H54 (cell line): ENCODE results near the gene RFTN1.

ENCODE experiments used
- DNase-seq: peaks from one replicate; pipeline ENCODE4 v3.0.0; 2011; ENCODE audit warnings: low spot score, mixed read lengths; ENCODE audit not compliant: insufficient read length
- FAIRE-seq: peaks from 3 replicates; lab custom pipeline; 2011; peaks lifted over from hg19 to GRCh38; lab: Jason Lieb, UNC
- POLR2A ChIP-seq: IDR thresholded peaks from 2 replicates; pipeline ENCODE4 v1.6.1; 2011; ENCODE audit warnings: low read depth, mild to moderate bottlenecking, low read length

Gene RFTN1

DNA sequence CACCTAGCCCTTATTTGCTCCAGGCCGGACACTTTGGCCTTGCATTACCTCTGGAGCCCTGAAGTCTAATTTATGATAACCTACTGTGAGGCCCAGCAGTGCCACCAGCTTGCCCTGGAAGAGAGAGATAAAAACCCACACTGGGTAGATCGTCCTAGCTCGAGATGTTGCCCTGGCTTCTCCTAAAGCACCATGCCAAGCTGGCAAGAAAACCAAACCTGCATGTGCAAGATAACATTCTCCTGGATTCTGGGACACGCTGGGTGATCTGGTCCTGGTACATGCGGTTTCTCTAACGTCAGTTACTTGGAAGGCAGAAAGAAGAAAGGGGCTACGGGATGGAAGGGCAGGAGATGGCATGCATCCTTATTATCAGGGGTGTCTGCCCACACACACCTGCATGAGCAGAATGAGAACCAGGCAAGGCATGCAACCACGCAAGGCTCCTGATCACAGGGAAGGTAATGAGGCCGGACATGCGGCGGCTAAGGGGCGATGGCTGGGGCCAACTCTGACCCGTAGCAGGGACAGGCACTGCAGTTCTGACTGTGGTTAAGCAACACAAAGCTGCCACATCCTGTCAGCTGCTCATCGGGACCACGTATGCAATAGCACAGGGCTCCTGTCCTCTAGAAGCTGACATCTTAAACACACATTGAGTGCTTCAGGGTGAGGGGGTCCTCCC is 175.5 kb downstream of the RFTN1 start:
- DNase-seq: no peak
- no peak for FAIRE-seq
- no peak for TF ChIP-seq POLR2A

DNA sequence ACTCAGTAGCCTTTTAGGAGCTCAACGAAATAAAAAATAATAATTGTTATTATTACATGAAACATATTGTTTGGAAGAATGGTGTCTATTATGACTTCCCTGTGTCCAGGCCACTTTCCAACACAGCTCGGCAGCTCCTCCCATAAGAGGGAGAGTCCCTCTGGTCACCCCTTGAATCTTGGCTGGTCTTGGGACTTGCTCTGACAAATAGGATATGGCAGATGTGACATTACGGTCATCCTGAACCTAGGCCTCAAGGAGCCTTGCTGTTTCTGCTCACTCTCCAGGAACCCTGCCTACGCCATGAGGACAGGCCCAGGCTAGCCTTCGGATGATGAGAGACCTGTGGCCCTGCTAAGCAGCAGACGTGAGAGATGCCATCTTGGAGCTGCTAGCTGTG is 176.7 kb downstream of the RFTN1 start:
- FAIRE-seq (no peak), DNase-seq (no peak)
- no peak for TF ChIP-seq POLR2A

DNA sequence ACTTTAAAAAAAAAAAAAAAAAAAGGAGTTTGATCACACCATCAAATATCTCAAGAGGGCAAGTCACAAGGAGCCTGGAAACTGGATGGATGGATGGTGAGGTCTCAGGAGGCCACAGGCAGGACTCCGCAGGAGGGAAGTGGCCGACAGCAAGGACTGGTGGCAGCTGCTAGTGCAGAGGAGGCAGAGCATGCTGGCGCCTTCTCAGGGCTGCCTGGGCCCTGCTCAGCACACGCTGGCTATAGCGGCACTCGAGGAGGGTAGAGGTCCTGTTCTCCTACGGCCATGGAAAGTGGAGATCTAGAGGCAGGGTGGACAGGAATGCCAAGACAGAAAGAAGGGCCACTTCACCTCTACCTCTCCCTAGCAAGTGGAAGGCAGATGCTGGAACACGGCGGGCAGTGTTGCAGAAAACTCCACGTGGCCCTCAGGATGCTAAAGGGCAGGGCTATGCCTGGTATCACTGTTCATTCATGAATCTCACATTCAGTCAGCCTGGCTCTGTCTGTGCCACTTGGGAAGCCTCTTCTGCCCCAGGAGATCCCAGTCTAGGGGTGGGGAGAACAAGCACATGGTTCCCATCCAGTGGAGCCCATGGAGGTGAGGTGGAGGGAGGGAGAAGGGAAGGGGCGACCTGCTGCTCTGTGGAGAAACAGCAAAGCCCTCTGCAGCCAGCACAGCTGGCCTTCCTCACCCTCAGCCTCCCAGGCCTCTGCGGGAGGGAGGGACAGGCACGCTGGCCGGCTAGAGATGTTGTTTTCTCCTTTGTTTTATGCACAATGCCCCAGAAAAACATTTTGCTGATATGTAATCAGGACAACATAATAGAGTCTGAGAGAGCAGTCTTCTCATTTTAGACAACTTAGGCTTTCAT is 177.5 kb downstream of the RFTN1 start:
- DNase-seq: no peak
- no peak for TF ChIP-seq POLR2A
- no peak for FAIRE-seq

DNA sequence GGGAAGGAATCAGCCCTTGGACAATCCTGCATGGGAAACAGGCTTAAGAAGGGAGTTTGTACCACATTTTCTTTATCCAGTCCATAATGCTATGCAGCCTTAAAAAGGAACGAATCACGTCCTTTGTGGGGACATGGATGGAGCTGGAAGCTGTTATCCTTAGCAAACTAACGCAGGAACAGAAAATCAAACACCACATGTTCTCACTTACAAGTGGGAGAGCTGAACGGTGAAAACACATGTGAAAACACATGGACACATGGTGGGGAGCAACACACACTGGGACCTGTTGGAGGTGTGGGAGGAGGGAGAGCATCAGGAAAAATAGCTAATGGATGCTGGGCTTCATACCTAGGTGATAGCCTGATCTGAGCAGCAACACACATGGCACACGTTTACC is 178.2 kb downstream of the RFTN1 start:
- FAIRE-seq: no peak
- DNase-seq: no peak
- no peak for TF ChIP-seq POLR2A

DNA sequence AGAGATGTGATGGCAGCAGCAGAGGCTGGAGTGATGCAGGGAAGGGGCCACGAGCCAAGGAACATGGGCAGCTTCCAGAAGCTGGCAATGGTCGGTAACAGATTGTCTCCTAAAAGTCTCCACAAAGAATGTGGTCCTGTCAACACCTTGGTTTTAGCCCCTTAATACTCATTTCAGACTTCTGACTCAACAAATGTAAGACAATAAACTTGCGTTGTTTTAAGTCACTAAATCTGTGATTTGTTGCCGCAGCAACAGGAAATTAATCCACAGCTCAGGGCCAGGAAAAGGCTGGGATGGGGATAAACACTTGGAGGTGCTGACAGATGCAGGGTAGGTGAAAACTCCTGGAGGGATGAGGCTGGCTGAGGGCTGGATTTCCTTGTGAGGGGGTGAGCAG is 178.6 kb downstream of the RFTN1 start:
- FAIRE-seq: no peak
- DNase-seq: no peak
- no peak for TF ChIP-seq POLR2A

DNA sequence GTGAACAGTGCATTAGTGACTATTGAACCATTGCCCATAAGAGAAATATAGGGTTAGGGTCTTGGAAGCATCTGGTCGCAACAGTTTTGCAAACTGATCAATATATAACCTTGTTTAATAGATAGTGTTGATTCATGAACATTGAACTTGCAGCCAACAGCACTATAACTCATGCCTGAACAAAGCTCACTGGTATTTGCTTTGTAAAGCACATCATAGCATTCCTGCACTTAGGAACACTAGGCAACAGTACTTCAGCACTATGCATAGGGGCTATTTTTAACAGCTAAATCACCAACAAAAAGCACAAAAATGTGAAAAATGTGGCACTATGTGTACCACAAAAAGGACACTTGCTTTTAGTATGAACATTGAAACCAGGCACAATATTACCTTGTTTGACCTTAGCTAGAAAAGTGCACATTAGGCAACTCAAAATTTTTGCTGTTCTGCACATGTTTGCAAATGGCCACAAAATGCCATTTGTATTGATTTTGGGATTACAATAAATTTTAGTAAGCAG is 180.5 kb downstream of the RFTN1 start:
- FAIRE-seq: no peak
- no peak for DNase-seq
- no peak for TF ChIP-seq POLR2A

DNA sequence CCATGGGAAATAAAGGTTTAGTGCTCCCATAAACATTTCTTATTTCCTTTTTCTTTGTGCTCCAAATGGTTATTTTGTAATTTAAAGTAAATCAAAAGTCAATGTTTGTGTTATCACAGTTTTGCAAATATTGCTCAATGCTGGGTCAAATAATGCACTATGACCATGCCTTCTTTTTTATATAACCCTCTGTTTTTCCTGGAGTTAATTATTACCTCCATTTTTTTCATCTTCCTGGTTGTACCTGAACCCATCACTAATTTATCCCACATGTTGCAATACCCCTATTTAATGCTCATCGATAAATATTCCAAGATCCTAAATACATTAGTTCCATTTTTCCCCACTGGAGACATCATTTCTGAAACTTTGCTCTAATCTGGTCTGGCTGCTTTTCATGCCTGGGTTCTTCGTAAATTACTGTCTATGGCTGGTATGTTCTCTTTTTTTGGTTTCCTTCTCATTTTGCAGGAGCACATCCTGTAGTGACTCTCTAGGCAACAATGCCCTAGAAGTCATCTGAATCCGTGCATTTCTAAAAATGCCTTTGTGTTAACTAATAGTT is 182.1 kb downstream of the RFTN1 start:
- no peak for TF ChIP-seq POLR2A
- no peak for FAIRE-seq
- no peak for DNase-seq

DNA sequence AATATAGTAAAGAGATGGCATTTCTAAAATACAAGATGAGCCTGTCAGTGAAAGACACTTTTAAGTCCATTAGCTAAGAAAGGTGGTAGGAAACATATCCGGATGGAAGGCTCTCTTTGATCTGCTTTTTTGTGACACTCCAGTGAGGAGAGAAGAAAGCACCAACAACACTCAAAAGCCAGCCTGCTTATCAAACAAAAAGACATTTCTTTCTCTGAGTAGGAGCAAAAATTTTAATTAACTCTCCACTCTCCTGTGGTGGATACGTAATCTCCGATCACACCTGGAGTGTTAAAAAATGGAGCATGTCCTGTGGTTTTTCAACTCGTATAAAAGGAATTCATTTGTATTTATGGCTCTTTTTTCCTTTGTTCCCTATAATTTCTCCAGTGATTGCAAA is 183.1 kb downstream of the RFTN1 start:
- DNase-seq (no peak), FAIRE-seq (no peak)
- no peak for TF ChIP-seq POLR2A

DNA sequence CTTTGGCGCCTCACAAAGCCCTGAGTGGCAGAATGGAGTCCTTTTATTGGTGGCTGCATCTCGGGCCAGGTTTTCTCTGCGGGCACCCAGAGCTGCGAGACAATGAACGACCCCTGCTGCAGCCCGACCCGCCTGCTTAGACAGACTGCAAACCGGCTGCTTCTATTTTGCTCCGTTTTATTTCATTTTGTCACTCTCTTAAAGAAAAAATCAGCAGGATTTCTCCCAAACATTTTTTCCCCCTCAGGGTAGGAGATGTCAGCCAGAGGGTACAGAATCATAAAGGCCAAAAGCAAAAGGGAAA is 183.7 kb downstream of the RFTN1 start:
- no peak for DNase-seq
- TF ChIP-seq POLR2A: no peak
- no peak for FAIRE-seq

DNA sequence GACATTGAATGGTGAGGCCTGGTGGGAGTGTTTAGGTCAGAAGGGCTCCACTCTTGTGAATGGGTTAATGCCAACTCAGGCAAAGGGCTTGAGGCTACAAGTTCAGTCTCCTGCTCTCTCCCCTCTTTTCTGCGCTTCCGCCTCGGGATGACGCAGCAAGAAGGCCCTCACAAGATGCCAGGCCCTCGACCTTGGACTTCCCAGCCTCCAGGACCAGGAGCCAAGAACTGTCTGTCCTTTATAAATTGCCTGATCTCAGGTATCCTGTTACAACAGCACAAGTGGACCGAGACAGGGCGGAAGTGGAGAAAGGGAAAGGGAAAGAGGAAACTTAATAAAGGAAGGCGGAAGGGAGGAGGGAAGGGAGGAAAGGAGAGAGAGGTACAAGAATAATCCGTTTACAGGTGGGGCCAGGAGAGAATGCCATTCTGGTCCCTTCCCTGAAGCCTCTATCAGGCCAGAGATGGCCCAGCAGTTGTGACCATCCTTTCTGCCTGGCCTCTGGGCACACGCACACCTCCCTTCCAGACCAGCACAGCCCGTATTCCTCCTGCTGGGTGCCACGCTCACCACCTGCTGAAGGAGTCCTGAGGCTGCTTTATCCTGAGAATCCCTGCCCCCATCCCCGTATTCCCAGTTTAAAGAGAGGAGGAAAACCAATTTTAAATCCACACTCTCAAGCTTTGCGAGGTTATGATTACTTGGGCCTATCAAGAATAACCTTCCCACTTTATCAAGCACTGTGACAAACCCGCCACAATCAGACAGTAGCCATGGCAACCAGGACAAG is 184.3 kb downstream of the RFTN1 start:
- DNase-seq: no peak
- no peak for TF ChIP-seq POLR2A
- FAIRE-seq: no peak

DNA sequence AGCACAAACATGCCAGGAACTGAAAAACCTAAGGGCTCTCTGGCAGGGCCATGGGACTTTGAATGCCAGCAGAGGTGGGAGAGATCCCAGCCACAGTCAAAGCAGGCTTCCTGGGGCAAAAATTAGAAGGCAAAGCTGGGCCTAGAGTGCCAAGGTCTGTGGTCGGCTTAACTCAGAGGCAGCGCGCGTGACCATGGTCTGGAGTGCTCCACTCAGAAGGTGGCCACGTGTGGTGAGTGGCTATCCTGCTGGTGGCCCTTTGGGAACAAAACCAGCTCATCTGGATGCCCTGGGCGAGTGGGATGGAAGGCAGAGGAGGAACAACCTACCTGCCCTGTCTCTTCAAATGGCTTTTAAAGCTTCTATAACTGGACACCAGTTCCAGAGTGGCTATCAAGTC is 185.4 kb downstream of the RFTN1 start:
- FAIRE-seq: no peak
- TF ChIP-seq POLR2A: no peak
- DNase-seq: no peak

DNA sequence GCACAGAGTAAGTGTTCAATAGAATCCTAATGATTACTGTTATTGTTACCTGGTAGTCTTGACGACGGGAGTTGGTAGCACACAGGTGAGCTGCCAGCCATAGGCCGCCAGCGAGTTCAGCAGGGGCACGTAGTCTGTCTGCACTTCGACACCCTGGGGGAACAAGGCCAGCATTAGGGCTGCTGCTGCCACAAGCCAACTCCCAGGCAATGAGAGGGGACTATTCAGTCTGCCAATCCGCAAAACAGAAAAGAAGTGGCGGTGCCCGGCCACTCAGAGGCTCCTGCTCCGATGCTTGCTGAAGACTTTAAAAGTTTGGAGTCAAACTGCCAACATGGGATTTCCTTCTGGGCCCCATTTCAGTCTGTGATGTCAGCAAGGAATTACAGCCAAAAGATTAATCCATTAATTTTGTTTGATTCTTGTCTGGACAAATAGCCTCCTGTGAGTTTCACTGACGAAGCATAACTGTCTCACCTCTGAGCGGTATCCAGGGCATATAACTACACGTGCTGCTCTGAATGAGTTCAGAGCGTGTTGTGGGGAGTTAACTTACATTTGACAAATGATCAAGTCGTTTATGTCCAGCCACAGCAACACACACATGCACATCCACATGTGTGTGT is 186.7 kb downstream of the RFTN1 start:
- FAIRE-seq (no peak), DNase-seq (no peak)
- no peak for TF ChIP-seq POLR2A

DNA sequence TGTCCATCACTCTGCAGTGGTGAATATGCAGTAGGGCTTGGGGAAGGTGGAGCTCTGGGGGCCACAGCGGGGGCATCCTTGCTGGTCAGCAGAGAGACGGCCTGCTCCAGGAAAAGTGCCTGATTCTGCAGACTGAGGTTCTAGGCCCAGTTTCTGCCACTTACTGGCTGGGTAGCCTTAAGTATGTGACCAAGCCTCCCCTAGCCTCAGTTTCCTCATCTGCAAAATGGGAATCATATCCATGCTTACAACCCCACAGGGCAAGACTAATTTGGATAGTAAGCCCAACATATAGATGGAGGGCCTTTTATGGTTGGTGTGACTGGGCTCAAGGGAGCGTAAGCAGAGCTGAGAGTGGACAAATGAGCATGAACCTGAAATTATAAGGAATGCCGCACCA is 187.6 kb downstream of the RFTN1 start:
- DNase-seq: no peak
- TF ChIP-seq POLR2A: no peak
- no peak for FAIRE-seq
